HCT116 (cell line): Measurements from ENCODE around the gene ATP5F1A.

Experiments used
- CTCF ChIP-seq, 3 experiments: fragments of 200-600 bp in 1 of 3; sonication (generic) in 1 of 3; IDR thresholded peaks in 2 of 3; conservative IDR thresholded peaks in 1 of 3; 2 replicates each; pipeline ENCODE4 v1.5.1; 2012 to 2017; ENCODE audit warnings: low read depth in 2 of 3, low read length in 2 of 3, antibody characterized with exemption in 1 of 3, borderline replicate concordance in 1 of 3, control low read depth in 1 of 3, mild to moderate bottlenecking in 1 of 3, mixed read lengths in 1 of 3, mixed run types in 1 of 3, moderate library complexity in 1 of 3; ENCODE audit not compliant: insufficient read depth in 1 of 3
- MAX ChIP-seq: IDR thresholded peaks from 2 replicates; pipeline ENCODE4 v1.6.1; 2012

DNA sequence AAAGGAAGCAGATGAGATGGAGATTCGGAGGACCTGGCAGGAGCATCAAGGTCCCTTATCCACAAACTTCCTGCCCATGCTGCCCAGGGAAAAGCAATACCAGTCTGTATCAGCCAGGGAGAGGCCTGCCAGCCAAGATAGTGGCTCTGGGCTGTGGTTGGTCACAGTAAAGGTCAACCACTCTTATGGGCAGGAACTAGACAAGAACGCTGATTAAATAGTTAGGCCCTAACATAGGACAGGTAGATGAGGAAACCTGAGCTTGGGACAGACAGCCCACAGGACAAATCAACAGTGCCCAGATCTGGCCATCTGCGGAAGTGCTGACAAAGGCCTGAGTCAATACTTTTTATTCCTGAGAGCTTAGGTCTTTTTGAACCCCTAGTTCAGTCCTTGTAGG is 36.7 kb downstream of the ATP5F1A start:
- TF ChIP-seq CTCF (IDR thresholded peaks at IDR 0.05 in 2 of 3, conservative IDR thresholded peaks at IDR 0.05 in 1 of 3; ENCODE audit: borderline replicate concordance in 1 of 3, insufficient read depth in 1 of 3, low read depth in 2 of 3, low read length in 2 of 3) (no peak), MAX (no peak)
